Endometrial microvascular endothelial cells (primary cell): ENCODE data around the gene DYNC1LI2. TPM values are rescaled to one million over a fixed set of nuclear protein-coding genes. Genes with fewer than 3 reads are reported as not detected.

ENCODE experiments used
- in situ Hi-C: cut with HindIII; loops from 2 replicates; pipeline ENCODE4 v1.10.0; 2017; ENCODE audit warnings: low sequenced_read_pairs, low pct_unique_long_range_greater_than_20kb; ENCODE audit errors: inconsistent ontology term
- total RNA-seq: library from RNA; depleted of rRNA; stranded (reverse); fragments of >200 nt; gene quantifications from one replicate; pipeline ENCODE4 v1.2.3, GENCODE V29; 2015; ENCODE audit errors: inconsistent ontology term

Gene DYNC1LI2
- total RNA-seq, 1 donor from 2014 or later: 93.0 TPM

DNA sequence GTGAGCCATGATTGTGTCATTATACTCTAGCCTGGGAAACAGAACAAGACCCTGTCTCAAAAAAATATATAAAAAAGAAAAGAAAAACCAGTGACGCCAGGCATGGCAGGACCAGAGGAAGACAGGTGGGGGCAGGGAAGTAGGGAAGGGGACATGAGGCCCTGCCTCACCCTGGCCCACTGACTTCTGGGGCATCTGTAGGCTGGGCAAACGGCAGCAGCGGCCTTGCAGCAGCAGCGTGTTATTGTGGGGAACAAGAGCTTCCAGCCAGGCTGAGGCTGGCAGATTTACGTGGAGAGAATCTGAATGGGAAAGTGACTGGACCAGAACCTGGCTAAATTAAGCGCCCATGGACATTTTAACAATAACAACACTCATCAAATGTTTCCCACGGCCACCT is 74.2 kb downstream of the DYNC1LI2 start:
- in situ Hi-C loops: no loop called here

- in situ Hi-C loops: no loop called here
Measured at GRCh38 chr16:66676599-66676998, 74.8 kb downstream of the DYNC1LI2 start.

GRCh38 chr16:66673691-66674090 is 77.7 kb downstream of the DYNC1LI2 start:
- in situ Hi-C loops: no loop called here

Other genes starting within 250 kb of the DYNC1LI2 start
- gene TK2, start 201.5 kb downstream of the DYNC1LI2 start, total RNA-seq: 24.9 TPM
- gene CKLF, start 199.0 kb downstream of the DYNC1LI2 start, total RNA-seq: 134 TPM
- gene CMTM1, start 185.2 kb downstream of the DYNC1LI2 start, total RNA-seq: 3.3 TPM
- gene CMTM2, start 172.1 kb downstream of the DYNC1LI2 start, total RNA-seq: not detected
- gene CMTM3, start 146.9 kb downstream of the DYNC1LI2 start, total RNA-seq: 94.8 TPM
- gene CMTM4, start 54.9 kb downstream of the DYNC1LI2 start, total RNA-seq: 2.5 TPM
- gene TERB1, start 50.0 kb upstream of the DYNC1LI2 start, total RNA-seq: not detected
- 70.8 TPM for gene NAE1, start 79.4 kb upstream of the DYNC1LI2 start, total RNA-seq
- gene CA7, start 92.8 kb upstream of the DYNC1LI2 start, total RNA-seq: not detected
- gene PDP2, start 128.9 kb upstream of the DYNC1LI2 start, total RNA-seq: 12.5 TPM
- not detected for gene CDH16, start 167.3 kb upstream of the DYNC1LI2 start, total RNA-seq
- 0.46 TPM for gene RRAD, start 173.9 kb upstream of the DYNC1LI2 start, total RNA-seq
- gene CIAO2B, start 182.8 kb upstream of the DYNC1LI2 start, total RNA-seq: 69.0 TPM
- gene CES2, start 183.9 kb upstream of the DYNC1LI2 start, total RNA-seq: 43.9 TPM
- gene CES3, start 209.7 kb upstream of the DYNC1LI2 start, total RNA-seq: not detected
- under 0.01 TPM for gene CES4A, start 237.0 kb upstream of the DYNC1LI2 start, total RNA-seq